HL-60/S4 (cell line): ENCODE results near the gene RRAGD.

Source experiments
- in situ Hi-C: fragments of 300-500 bp; cut with MboI; formaldehyde crosslinking; loops from 2 replicates; pipeline ENCODE4 v1.14.3; 2022; ENCODE audit warnings: low sequenced_read_pairs

RRAGD gene, protein sequence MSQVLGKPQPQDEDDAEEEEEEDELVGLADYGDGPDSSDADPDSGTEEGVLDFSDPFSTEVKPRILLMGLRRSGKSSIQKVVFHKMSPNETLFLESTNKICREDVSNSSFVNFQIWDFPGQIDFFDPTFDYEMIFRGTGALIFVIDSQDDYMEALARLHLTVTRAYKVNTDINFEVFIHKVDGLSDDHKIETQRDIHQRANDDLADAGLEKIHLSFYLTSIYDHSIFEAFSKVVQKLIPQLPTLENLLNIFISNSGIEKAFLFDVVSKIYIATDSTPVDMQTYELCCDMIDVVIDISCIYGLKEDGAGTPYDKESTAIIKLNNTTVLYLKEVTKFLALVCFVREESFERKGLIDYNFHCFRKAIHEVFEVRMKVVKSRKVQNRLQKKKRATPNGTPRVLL

DNA sequence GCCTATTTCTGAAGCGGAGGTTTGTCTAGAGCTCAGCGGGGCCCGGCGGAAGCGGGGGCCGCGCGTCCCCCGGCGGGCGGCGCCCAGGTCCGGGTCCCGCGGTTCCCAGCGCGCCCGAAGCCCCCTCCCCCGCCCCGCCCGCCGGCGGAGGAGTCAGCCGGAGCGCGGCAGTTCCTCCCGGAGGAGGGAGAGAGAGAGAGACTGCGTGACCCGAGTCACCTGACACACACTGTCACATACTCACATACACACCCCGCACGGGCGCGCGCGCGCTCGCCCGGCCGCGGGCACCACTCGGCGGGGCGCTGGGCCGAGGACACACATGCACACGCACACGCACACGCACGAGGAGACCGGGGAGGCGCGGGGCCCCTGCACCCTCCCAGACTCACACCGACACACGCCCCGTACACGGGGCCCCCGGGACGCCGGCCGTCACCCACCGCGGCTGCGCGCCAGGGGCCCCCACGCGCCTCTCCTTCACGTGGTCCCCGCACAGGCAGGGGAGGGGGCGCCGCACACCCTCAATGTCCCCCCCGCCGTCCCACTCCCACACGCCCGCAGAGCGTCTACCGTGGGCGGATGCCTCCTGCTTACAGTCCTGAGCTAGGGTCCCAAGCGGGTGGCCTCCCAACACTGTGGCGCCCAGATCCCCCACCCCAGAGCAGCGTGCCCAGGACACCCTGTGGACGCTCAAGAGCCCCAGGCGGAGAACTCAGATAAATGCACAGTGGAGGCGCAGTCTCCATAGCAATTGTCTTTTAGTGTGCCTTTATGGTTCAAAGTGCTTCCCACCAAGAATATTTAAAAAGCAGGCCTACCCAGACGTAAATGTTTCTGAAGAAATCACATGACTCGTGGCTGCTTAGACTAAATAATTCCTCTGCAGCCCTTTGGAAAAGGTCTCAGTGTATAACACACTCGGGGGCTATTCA is at the start of gene RRAGD:
Gene RRAGD, minus strand, starts transcription at position 203 of the 935 bp plus-strand sequence. CDS start 280 bp downstream, outside the sequence.
- in situ Hi-C loops, result no loop called here

DNA sequence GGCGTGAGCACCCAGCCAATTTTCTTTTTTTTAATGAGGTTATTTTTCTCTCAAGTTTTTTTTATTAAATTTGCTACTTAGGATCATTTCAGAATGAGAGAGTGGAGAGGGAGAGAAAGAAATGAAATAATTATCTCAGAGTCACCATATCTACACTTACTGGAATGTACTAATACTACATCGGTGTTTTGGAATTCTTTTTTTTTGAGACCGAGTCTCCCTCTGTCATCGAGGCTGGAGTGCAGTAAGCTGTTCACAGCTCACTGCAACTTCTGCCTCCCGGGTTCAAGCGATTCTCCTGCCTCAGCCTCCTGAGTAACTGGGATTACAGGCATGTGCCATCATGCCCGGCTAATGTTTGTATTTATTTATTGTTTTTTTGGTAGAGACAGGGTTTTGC is 48.6 kb upstream of the RRAGD start:
- in situ Hi-C loops, result no loop called here

DNA sequence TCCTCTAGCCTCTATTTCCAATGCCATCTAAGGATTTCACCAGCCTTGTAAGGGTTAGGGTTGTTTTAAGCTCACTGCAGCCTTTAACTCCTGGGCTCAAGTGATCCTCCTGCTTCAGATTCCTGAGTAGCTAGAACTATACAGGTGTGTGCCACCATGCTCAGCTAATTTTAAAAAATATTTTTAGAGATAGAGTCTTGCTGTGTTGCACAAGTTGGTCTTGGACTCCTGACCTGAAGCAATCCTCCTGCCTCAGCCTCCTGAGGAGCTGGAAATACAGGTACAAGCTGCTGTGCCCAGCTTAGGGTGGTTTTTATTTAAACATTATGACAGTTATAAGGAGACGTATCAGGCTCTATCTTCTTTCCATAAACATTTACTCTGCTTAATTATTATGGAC is 47.4 kb upstream of the RRAGD start:
- in situ Hi-C loops, result no loop called here

DNA sequence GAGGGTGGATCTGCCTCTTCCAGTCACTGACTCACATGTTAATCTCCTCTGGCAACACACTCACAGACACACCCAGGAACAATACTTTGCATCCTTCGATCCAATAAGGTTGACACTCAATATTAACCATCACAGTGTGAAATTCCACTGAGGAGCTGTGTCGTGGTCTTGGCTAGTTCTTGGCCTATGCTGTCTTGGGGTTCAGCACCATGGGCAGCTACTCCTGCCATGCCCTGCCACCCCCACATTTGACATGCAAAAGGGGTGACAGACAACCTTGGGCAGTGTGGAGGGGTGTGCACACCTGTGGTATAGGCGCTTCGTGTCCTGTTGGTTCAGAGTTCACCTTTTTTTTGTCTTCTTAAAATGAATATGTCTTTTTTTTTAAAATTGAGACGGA is 46.6 kb upstream of the RRAGD start:
- in situ Hi-C loops, result no loop called here

DNA sequence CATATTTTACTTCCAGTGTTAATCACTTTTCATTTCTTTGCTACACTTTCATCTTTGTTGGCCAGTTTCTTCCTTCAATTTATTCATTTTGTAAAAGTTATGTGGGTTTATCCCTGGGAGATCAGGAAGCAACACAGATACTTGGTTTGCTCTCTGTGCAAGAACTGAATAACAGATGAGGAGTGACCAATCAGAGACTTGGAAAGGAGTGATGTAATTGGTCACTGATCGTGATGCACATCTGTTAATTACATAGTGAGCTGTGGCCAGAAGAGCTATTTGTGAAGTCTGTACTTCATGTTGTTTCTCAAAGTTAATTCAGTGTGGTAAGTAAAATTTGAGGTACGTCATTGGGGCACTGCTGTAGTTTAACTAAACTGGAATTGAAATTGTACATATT is 42.2 kb upstream of the RRAGD start:
- in situ Hi-C loops, result no loop called here

DNA sequence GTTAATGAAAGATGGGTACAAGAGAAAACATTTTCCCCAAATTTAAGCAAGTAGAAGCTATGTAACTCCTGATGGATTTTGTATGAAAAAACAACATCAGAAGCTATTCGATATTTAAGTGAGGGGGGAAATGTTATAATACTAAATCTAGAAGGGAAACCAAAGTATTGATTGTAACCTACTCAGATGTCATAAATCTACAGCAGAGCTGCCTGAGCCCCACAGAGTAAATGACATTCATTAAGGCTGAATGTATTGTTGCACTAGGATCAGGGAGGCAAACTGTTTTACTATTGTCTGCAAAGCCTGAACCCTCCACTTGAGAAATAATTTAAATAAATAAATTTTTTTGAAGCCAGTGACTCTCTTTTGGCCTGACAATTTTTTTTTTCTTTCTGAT is 40.2 kb upstream of the RRAGD start:
- in situ Hi-C loops, result no loop called here

DNA sequence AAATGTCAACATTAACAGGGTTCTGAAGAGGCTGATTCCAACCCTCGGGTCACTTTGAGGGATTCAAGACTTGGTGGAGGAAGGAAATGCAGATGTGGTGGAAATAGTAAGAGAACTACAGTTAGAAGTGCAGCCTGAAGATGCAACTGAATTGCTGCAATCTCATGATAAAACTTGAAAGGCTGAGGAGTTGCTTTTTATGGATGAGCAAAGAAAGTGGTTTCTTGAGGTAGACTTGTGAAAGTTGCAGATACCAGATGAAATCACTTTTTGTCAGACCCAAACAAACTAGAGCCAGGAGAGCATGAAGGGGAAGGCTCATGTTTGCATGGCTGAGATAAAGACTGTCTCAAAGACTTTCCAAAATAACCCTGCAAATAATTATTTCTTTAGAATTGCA is 37.1 kb upstream of the RRAGD start:
- in situ Hi-C loops, result no loop called here

DNA sequence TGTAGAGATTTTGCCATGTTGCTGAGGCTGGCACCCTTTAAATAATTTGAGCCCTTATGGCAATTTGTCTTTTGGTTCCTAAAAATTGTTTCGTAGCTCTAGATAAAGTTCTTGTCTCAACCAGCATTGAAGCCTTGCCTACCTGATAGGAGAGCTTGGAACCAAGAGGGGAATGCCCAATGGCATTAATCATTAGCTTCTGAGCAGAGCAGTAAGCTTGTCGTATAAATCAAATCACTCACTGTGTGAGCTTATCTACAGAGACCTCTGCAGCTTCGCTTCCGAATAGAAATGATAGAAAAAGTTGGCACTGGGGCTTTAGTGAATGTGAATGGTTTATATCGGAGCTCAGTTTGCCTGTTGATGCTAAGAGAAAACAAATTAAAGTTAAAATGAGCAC is 31.6 kb upstream of the RRAGD start:
- in situ Hi-C loops, result no loop called here

DNA sequence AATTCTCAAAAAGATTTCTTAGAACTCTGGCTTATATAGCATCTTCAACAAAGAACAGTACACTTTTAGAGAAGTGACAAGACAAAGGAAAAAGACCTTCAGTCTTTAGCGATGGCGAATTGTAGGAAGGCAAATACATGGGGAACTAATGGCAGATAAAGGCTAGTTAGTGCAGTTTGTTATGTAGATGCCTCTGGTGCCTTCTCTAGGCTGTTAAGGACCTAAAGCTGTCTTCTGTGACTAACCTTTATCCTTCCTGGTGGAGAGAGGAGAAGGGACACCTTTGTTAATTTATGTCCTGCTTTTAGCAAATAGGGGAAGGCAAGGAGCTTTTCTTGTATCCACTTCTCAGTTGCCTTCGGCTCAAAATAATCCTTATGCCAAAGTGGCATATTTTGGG is 28.1 kb upstream of the RRAGD start:
- in situ Hi-C loops, result no loop called here

DNA sequence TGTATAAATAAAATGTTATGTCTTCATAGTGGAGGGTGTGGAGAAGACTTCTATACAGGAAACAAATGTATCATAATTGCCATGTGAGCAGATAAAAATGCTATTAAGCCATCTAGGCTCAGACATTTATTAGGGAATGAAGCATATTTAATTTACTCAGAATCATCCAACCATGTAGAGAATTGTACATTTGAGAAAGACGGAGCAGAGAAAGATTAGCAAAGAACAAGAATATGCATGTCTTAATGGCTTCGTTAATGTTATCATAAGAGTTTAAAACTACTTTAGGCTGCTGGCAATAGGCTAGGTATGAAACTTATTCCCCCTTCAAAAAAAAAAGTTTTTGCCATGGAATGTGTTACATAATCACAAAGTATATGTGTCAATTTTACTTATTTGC is 26.9 kb upstream of the RRAGD start:
- in situ Hi-C loops, result no loop called here

DNA sequence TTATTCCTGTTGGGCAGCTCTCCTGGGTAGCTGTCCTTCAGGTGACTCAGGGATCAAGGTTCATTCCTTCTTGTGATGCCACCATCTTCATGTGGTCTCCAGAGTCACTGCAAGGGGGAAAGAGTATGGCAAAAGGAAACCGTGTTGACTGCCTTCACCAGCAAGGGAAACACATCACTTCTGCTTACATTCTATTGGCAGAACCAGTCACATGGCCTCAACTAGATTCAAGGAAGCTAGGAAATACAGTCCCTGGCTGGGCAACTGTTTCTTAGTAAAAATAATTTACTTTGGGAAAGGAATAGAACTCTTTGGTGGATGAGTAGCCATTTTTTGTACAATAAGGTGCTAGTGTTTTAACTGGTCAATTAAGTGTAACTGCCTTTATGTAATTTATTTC is 26.2 kb upstream of the RRAGD start:
- in situ Hi-C loops, result no loop called here

DNA sequence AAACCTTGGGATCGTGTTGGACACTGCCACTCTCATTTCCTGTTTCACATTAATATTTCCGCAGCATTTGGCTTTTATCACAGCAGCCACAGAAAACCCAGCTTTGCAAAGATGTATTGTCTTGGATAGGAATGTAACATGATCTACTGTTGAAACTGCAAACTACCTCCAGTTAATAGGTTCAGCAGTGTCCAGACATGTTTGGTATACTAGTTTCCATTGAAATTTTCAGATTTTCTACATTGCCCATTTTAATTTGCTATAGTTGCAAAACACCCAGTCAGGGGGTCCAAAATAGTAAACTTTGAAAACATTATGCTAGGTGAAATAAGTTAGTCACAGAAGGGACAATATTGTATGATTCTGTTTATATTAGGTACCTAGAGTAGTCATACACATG is 24.2 kb upstream of the RRAGD start:
- in situ Hi-C loops, result no loop called here

DNA sequence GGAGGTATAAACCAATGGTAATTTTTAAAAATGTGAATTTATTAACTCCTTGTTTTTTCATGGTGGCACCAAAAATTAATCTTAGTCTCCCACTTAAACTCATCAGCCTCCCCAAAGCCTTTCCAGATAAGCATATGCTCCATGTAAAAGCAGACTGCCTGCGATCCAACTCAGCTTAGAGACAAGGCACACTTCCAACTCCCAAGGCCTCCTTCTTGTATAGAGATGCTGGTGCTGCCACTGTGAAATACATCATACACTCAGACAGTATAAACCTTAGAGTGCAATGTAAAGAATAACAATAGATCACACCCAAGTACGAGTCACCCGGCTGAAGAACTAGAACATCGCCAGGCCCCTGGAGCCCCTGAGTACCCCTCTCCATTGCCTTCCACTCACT is 22.9 kb upstream of the RRAGD start:
- in situ Hi-C loops, result no loop called here

DNA sequence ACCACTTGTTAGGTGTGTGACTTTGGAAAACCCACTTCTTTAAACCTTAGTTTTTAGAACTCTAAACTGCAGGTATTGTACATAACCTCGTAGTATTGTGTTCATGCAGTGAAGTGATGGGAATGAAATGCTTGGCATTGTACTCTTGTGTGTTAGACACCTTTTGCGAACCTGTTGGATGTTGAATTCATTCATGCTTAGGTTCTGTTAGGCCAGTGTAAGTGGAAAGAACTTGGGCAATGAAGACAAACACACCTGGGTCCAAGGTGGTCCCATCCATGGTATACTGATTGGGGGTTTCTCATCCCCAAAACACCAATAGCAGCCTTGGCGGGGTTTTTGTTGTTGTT is 22.1 kb upstream of the RRAGD start:
- in situ Hi-C loops, result no loop called here

DNA sequence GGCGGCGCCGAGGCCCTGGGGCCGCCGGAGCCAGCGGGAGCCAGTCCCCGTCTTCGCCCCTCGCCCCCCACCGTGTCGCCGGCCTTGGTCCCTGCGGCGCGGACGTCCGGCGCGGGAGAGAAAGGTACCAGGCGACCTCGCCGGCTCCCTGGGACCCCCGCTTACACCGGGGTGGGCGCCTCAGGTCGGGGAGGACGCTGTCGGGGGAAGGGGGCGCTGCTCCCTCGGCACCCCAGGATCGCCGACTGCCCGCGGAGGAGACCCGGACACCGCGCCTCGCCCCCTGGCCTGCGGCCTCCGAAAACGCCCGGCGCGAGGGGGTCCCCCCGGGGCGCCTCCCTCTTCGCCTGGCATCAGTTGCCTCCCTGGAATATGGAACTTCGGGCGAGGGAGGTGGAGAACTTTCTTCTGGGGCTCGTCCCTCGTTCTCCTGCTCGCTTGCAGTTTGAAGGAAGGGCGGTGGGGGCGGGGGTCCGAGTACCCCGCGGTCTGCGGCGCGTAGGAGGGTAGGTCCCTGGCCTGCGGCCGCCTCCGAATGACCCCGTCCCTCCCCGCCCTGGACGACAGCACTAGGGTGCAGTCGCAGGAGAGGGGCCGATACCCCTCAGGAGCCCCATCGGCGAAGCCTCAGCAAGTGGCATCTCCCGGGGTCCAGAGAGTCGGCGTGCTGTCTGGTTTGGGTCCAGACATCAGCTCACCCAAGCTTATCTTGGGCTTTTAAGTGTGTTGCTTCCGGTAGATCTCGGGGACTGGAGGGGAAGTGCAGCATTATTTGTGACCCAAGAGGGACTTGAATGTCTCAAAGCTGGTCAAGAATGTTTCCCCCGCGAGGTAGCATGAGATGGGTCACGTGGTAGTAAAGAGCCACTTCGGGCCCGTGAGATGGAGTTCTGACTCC is 21.4 kb upstream of the RRAGD start:
- in situ Hi-C loops, result no loop called here

DNA sequence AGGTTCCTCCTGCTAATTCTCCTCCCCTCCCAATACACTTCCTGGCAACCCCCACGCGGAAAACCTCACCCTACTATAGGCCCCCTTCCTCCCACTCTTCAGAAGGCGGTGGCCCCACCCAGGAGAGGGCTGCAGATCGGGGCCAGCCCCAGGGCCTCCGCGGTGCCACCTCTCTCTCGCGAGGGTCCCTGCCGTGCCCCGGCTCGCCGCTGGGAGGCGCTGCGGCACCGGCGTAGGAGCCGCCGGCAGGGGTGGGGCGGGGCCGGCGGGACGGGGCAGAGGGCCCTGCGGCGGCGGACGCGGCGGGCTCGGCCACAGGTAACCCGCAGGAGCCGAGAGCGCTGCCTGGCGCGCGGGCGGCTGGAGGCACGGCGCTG is 20.8 kb upstream of the RRAGD start, which contains the start of gene ANKRD6:
Gene ANKRD6, plus strand, starts transcription at position 278 of the 377 bp plus-strand sequence. CDS start 133,825 bp downstream, outside the sequence.
- in situ Hi-C loops, result no loop called here

DNA sequence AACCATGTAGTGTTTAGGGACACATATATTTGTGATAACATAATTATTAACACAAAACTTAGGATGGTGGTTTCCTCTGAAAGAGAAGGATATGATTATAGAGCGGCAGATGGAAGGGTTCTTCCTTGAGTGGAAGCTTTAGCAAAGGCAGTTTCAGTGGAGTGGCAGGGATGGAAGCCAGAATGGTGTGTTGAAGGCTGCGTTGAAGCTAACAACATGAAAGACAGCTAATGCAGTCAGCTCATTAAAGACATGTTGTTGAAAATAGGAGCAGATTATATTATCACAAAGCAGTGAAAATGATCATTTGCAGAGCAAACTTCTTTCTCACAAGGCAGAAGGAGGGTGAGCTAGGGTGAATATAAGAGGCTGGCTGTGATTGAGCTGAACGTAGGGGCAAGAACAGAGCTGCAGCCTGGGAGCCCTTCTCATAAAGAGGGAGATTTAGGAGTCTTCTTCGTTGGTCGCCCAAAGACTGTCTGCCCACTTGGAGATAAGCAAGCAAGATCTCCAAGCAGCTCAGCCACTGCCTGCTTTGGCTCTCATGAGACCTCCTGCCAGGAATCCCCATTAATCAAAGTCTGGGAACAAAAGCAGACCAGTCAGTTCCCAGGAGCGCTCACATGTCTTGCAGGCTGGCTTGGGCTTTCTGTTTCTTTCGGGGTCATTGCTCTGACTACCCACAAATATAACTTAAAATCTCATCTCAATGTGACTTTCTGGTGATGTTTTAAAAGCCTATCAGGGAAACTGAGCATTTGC is 18.3 kb upstream of the RRAGD start:
- in situ Hi-C loops, result no loop called here

DNA sequence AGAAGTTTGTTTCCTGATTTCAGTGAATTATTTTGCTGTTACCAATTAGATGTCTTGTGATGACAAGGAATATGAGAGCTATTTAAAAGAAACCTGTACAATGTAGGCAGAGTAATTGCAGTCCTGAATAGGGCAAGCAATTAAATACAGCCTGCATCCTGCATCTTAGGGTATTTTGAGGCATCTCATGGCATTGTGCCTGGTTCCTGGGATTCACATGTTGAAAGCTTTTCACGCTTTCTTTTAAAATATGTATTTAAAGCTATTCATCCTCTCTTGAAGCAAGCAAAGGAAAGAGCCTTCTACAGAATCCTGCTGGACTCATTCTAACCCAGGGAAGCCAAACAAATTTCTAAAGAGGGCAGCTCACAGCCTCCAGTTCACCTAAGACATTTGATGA is 4.7 kb upstream of the RRAGD start:
- in situ Hi-C loops, result no loop called here

DNA sequence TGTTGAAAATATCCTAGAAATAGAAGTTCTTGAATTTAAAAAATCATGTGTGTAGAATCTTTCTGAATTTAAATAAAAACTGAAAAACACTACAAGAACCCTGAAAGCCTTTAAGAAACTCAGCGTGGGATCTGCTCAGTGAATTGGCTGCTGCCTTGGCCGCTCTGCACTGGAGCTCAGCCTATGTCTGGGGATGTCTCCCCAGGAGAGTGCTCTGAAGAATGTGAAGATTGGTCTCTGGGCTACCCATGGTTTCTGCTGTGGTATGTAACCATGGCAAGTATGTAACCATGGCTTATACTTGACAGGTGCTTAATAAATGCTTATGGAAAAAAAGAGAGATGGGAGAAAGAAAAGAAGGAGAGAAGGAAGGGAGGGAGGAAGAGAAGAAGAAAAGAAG is 3.1 kb upstream of the RRAGD start:
- in situ Hi-C loops, result no loop called here

DNA sequence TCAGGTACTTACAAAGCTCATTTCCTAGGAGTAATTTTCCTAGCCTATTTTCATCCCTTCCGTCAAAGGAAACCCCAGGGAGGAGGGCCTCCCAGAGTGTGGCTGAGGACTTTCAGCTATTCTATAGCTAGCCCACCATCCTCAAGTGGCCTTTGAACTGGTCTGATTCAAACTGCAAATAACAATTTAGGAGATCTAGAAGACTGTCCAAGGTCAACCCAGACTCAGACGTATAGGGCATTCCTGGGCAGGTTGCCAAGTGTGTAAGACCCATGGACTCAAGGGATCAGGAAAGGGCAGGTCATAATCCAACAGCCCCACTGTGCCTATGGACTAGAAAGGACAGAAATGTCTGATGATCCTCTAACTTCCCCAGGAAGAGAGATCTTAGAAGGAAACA is 2.1 kb upstream of the RRAGD start:
- in situ Hi-C loops, result no loop called here
